Activated CD4-positive, CD25-positive, alpha-beta regulatory T cell (primary cell): ENCODE measurements around the gene ASAP2.

Experiments used
- DNase-seq, 4 experiments: peaks; one replicate each; lab custom pipeline; 2025; lab: John Stamatoyannopoulos, UW

The ASAP2 gene

DNA sequence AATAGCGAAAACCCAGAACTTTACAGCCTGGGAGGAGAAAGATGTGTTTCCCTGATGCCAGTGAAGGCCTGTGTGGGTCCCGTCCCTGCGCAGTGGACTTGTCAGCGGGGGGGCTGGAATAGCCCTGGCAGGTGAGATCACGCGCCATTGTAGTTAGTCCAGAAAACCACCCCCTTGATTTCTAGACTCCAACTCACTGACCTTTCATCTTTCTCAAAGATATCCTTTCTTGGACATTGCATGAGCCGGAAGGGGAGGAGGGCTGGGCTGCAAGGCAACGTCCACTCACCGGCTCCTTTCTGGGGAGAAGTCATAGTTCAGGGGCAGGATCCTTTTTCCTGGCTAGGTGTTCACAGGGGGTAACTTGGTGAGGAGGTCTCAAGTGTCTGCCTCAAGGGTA lies 22.3 kb upstream of the ASAP2 start:
- DNase-seq = no peak

- DNase-seq = no peak
Measured at GRCh38 chr2:9187620-9188214, 18.9 kb upstream of the ASAP2 start.

- no peak for DNase-seq
Measured at GRCh38 chr2:9188823-9189222, 17.8 kb upstream of the ASAP2 start.

GRCh38 chr2:9189901-9190300 lies 16.7 kb upstream of the ASAP2 start:
- no peak for DNase-seq

- DNase-seq = no peak
Measured at GRCh38 chr2:9191041-9191481, 15.6 kb upstream of the ASAP2 start.

- no peak for DNase-seq
Measured at GRCh38 chr2:9192712-9193111, 13.9 kb upstream of the ASAP2 start.

DNA sequence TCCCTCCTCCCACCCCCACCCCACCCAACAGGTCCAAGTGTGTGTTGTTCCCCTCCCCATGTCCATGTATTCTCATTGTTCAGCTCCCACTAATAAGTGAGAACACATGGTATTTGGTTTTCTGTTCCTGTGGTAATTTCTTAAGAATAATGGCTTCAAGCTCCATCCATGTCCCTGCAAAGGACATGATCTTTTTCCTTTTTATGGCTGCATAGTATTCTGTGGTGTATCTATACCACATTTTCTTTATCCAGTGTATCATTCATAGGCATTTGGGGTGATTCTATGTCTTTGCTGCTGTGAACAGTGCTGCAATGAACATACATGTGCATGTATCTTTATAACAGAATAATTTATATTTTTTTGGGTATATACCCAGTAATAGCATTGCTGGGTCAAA lies 12.3 kb upstream of the ASAP2 start:
- no peak for DNase-seq

DNA sequence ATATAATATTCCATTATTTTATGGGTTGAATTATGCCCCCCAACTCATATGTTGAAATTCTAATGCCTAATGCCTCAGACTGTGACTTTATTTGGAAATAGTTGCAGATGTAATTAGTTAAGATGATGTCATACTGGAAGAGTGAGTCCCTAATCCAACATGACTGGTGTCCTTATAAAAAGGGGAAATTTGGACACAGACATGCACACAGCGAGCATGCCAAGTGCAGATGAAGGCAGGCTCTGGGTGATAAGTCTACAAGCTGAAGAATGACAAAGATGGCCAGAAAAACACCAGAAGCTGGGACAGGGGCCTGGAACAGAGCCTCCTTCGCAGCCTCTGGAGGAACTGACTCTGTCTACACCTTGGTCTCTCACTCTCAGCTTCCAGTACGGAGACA lies 10.0 kb upstream of the ASAP2 start:
- no peak for DNase-seq

DNA sequence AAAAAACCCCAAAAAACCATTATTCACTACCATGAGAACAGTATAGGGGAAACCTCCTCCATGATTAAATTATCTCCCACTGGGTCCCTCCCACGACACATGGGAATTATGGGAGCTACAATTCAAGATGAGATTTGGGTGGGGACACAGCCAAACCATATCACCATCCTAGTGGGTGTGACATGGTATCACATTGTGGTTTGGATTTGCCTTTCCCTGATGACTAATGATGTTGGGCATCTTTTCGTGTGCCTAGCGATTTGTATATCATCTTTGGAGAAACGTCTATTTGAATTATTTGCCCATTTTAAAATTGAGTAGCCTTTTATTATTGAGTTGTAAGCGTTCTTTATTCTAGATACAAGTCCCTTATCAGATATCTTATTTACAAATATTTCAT lies 8.7 kb upstream of the ASAP2 start:
- DNase-seq = no peak

DNA sequence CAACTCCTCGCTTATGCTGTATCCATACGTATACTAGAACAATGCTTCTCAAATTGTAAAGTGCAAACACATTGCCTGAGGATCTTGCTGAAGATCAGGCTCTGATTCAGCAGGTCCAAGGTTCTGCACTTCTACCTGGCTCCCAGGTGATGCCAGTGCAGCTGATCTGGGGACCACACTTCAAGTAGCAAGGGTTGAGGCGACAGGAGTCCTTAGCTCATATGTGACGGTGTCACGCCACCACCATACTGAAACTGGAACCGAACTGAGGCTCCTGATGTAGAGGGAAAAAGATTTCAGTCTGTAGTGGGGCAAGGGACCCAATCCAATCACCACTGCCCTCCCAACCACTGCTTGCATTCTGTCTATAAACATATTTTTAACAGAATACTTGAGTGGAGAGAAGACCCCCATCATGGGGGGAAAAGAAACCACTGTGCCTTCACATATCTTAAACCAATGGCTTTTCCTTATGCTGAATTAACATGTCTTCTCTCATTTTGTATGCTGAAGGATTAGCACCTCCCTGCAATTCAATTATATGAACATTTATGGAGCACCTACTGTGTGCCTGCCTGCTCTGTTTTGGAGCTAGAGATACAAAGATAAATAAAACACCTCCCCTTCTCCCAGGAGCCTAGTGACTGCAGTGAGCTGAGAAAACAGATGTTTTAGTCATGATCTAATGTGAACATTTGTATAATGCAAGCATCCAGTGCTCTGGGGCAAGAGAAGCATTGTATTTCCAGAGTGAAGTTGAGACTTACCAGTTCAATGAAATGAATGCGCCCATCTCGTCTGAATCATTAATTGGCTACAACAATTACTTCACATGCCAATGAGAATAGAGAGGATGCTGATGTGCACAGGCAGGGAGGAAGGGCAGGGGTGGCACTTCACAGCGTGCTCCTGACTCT lies 6.6 kb upstream of the ASAP2 start:
- no peak for DNase-seq

- no peak for DNase-seq
Measured at GRCh38 chr2:9200633-9201015, 6.0 kb upstream of the ASAP2 start.

DNA sequence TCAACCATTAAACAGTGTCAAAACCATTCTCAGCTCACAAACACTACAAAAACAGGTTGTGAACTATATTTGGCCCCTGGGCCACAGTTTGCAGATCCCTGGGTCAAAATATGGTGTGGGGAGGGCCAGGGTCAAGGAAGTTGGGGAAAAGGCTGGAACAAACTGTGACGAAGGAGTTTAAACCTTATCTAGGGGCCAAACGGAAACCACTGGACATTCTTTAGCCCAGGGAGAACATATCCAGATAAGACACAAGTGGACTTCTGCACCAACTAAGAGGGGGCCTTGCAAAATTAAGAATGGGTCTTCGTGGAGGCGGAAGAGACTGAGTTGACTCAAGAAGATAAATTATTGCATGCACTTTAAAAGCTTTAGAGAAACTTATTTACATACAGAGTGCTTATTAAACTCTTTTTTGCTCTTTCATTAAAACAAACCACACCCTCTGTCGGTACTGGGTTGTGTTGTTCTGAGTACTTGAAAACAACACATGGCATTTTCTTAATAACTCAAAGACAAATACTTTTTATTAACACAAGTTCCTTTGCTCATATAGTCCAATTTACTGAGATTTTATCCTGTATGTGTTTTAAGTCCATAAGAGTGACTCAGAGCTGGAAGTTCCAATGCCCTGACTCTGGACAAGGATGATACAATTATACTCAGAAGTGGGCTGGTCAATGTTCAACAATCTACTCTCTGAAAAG lies 5.3 kb upstream of the ASAP2 start:
- DNase-seq = no peak

- no peak for DNase-seq
Measured at GRCh38 chr2:9203006-9203405, 3.6 kb upstream of the ASAP2 start.

- DNase-seq = no peak
Measured at GRCh38 chr2:9203876-9204275, 2.7 kb upstream of the ASAP2 start.

GRCh38 chr2:9204939-9205338 lies 1.7 kb upstream of the ASAP2 start:
- no peak for DNase-seq

GRCh38 chr2:9205486-9205885 lies 1.1 kb upstream of the ASAP2 start:
- no peak for DNase-seq

- no peak for DNase-seq
Measured at GRCh38 chr2:9206991-9207640, 504 bp downstream of the ASAP2 start.

- DNase-seq = no peak
Measured at GRCh38 chr2:9207641-9208311, 1.2 kb downstream of the ASAP2 start.

GRCh38 chr2:9208875-9209274 lies 2.3 kb downstream of the ASAP2 start:
- DNase-seq = no peak

DNA sequence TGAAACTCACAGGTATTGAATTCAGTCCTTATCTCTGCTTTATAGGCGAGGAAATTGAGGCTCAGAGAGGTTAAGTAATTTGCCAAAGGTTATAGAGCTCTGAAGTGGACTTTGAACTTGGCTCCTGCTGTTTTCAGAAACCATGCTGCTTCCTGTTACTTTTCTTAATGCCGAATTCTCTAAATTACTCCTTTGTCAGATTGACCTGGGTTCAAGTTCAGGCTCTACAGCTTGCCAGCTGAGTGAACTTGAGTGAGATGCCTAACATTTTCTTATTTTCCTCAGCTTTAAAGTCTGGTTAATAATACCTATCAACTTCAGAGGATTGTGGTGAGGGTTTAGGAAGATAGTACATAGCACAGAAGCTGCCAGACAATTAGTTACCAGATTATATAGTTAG lies 3.4 kb downstream of the ASAP2 start:
- DNase-seq = no peak

- DNase-seq = no peak
Measured at GRCh38 chr2:9211496-9211895, 4.9 kb downstream of the ASAP2 start.
